Airway epithelial cell (primary cell): ENCODE data around the gene TAC3. TPM values are rescaled to one million over a fixed set of nuclear protein-coding genes. Genes with fewer than 3 reads are reported as not detected.

Experiments used
- total RNA-seq: library from RNA; depleted of rRNA; stranded (reverse); fragments of >200 nt; gene quantifications from 2 replicates; pipeline ENCODE4 v1.2.3, GENCODE V29; 2015

The TAC3 gene
- not detected in 2 replicates for total RNA-seq

DNA sequence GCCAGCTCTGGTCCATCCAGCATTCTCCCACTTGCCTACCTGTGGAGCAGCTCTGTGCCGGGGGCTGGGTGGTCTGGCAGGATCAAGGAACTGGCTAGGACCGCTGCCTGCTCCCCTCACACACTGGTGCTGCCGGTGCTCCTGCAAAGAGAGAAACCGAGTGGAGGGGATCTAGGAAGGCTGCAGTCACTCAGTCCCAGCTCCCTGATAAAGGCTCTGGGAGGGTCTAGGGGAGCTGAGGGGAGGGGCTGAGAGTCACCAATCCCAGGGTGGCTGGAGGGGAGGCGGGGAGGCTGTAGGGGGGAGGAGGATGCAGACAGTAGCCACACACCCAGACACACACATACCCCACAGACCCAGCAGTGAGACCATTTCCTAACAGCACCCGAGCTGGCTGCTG lies at the start of gene TAC3:
TAC3 (minus strand) TSS at position 182 of the 400 bp plus-strand sequence. CDS start 732 bp downstream, outside the sequence.

DNA sequence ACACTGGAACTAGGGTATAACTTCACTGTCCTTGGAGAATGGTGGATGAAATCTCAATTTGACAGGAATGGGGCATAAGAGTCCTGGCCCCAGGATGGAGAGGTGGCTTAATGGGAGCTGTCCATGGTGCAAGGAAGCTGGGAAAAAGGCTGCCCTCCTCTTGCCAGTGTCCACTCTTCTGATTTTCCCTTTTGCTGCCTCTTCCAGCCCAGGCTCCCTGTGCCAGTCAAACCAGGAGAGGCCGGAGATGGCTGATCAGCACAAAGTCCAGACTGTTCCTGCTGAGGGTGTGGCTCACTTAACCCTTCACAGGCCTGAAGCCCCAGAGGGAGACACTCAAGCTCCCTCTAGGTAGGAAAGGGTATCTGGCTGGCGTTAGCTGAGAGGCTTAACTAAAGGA lies 33.6 kb upstream of the TAC3 start, which contains the start of gene MYO1A:
MYO1A (minus strand) TSS at position 240 of the 400 bp plus-strand sequence. CDS start 1,806 bp downstream, outside the sequence.

DNA sequence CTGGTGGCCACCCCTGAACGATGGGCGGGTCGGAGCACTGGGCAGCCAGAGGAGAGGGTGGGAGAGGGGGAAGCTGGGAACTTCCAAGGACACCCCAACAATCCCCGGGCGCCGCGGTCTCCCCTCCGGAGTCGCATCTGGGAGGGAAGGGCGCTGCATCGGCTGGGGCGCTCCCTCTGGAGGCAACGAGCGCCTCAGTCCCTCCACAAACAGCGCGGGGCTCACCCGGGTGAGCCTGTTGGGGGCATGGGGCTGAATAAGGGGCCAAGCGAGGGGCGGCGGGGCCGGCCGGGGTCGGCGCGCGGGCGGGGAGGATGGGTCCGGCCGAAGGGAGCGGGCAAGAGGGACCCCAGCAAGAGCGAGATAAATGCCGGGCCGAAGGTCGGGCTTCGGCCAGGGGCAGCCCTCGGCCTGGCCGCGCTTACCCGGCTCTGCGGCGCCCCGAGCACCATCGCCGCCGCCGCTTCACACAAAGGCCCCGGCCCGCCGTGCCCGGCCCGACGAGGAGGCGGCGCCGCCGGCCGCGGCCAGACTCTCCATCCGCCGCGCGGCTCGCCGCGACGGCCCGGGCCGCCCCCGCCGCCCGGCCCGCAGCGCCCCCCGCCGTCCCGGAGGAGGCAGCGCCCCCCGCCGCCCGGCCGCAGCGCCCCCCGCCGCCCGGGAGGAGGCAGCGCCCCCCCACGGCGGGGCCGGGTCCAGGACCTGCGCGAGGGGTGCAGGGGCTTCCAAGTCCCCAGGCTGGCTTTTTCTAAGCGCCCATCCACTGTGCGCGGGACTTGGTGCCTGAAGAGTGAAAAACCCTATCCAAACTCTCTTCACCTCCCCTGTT lies 10.1 kb downstream of the TAC3 start, which contains the start of gene ZBTB39:
ZBTB39 (minus strand) TSS at position 567 of the 829 bp plus-strand sequence. CDS start 1,629 bp downstream, outside the sequence.

Other genes with a start within 250 kb of the TAC3 start
- 4.5 and 5.1 TPM in 2 replicates for gene SDR9C7, start 82.1 kb downstream of the TAC3 start, total RNA-seq
- 0.28 and 0.49 TPM in 2 replicates for gene RDH16, start 58.9 kb downstream of the TAC3 start, total RNA-seq
- gene ZBTB39, start 10.0 kb downstream of the TAC3 start, total RNA-seq, result 3.5 and 5.2 TPM in 2 replicates
- gene MYO1A, start 33.6 kb upstream of the TAC3 start, total RNA-seq, result not detected in 2 replicates
- 7.5 and 10.4 TPM in 2 replicates for gene NEMP1, start 62.3 kb upstream of the TAC3 start, total RNA-seq
- 72.4 and 73.9 TPM in 2 replicates for gene NAB2, start 72.6 kb upstream of the TAC3 start, total RNA-seq
- gene STAT6, start 94.8 kb upstream of the TAC3 start, total RNA-seq, result 65.3 and 78.1 TPM in 2 replicates
- gene LRP1, start 112.0 kb upstream of the TAC3 start, total RNA-seq, result 25.8 and 34.4 TPM in 2 replicates
- gene LRP1-AS, start 131.1 kb upstream of the TAC3 start, total RNA-seq, result not detected in 2 replicates
- 6.2 and 9.3 TPM in 2 replicates for gene NXPH4, start 200.3 kb upstream of the TAC3 start, total RNA-seq
- gene SHMT2, start 213.2 kb upstream of the TAC3 start, total RNA-seq, result 151 and 181 TPM in 2 replicates
- 0.35 and 1.1 TPM in 2 replicates for gene STAC3, start 234.7 kb upstream of the TAC3 start, total RNA-seq